ENCODE results near the gene TANGO6. TPM values are rescaled to one million over a fixed set of nuclear protein-coding genes. Genes with fewer than 3 reads are reported as not detected.

Gene TANGO6
- total and polyA plus RNA-seq, 10 of the 15 experiments (the other 5 are each of a cell fraction or from before 2014, with no cell fraction given): 1.1 to 20.6 (median 11.0) TPM

GRCh38 chr16:69130461-69130860 lies 287.1 kb downstream of the TANGO6 start:
- CTCF ChIA-PET: interaction anchor here (0.6 to 3.0 kb wide), 9 partner anchors 17 to 642 kb away, joined by 3 to 17 read pairs (median 3); no protein-coding TSS in a partner anchor
- H3K36me3 ChIP-seq (ENCODE audit: control insufficient read depth in 2 of 2, insufficient read depth in 2 of 2, low read length in 1 of 2): no peaks in the 10 kb centered on the region; a peak in 1 of 4 replicates
- no peak for DNase-seq (ENCODE audit: low read depth, low spot score)
- WGBS (ENCODE audit: insufficient coverage, insufficient replicate concordance, low lambda C conversion rate, missing lambda C conversion rate): 79% methylated on average over 6 of the region's 6 CpGs
- H3K9me3 ChIP-seq (replicated peaks; ENCODE audit: control insufficient read depth, insufficient read depth, low read length): no peaks in the 10 kb centered on the region
- H3K27ac ChIP-seq (ENCODE audit: control insufficient read depth, insufficient read depth): peak overlapping the region; percentile 21; the same call in 1 of the 2 replicates
- peak overlapping the region; percentile 95 for H3K4me3 ChIP-seq
- ATAC-seq: no peak
- in situ Hi-C loops (cut with MboI) (no loop called here), intact Hi-C loops (cut with micrococcal nuclease; ENCODE audit: unreplicated experiment) (no loop called here)
- TF ChIP-seq ATF2 (IDR thresholded peaks at IDR 0.05; ENCODE audit: low read length) (peak; percentile 18; the same call in 1 of the 2 replicates), ZNF274 (IDR thresholded peaks at IDR 0.05; ENCODE audit: insufficient read depth, insufficient read length) (no peak), POLR2AphosphoS2 (IDR thresholded peaks at IDR 0.05; ENCODE audit: low read depth, low read length) (0 out of 2 replicates have a peak, but pooled peaks have one; percentile 18), CHD1 (IDR thresholded peaks at IDR 0.05; ENCODE audit: low read depth, low read length) (no peak), MTA3 (IDR thresholded peaks at IDR 0.05; ENCODE audit: borderline replicate concordance, low read length) (peak; percentile 55; the same call in 1 of the 2 replicates), CBX5 (IDR thresholded peaks at IDR 0.05; ENCODE audit: low read depth) (no peak)
- FAIRE-seq: no peak
- no peaks in the 10 kb centered on the region for H3K27me3 ChIP-seq (replicated peaks in 1 of 2; ENCODE audit: control insufficient read depth in 2 of 2, insufficient read depth in 2 of 2, low read length in 1 of 2)
- no peak overlapping the region for H3K9ac ChIP-seq (ENCODE audit: control insufficient read depth, insufficient read depth, low read length)
- POLR2A ChIA-PET: interaction anchor here (0.6 to 1.6 kb wide), 2 partner anchors 8 to 9 kb away, joined by 3 to 4 read pairs; no protein-coding TSS in a partner anchor
- peaks cover 72% of the 10 kb centered on the region for H3K79me2 ChIP-seq (ENCODE audit: control insufficient read depth, insufficient read depth, low read length)
- RAD21 ChIA-PET (ENCODE audit: unreplicated experiment): interaction anchor here (1.6 to 1.8 kb wide), 2 partner anchors 56 to 602 kb away, joined by 4 to 5 read pairs; partner anchors contain the start of gene SNTB2
- no peak overlapping the region for H2AFZ ChIP-seq (ENCODE audit: control insufficient read depth, low read depth, low read length)
- peaks cover 2% of the 10 kb centered on the region; the same call in 1 of the 2 replicates for H3K4me1 ChIP-seq (ENCODE audit: control insufficient read depth, insufficient read depth, low read length)
- no peaks in the 10 kb centered on the region for H4K20me1 ChIP-seq (ENCODE audit: control insufficient read depth, insufficient read depth)
- SMC1A ChIA-PET (ENCODE audit: uncharacterized antibody, unreplicated experiment): interaction anchor here (1.1 to 1.2 kb wide), 3 partner anchors 25 to 57 kb away, joined by 3 to 4 read pairs (median 3); partner anchors contain the start of gene HAS3
- peak overlapping the region; percentile 66 for H3K4me2 ChIP-seq (ENCODE audit: control insufficient read depth, insufficient read depth)
- BruUV-seq (replicated peaks): no TSS peak
